GM12878 (cell line): ENCODE data around the gene DCAF6. TPM values are rescaled to one million over a fixed set of nuclear protein-coding genes. Genes with fewer than 3 reads are reported as not detected.

Experiments
- ATAC-seq: fragments of 200-7000 bp; cut with Tn5 transposase; 3 replicates; pipeline ENCODE4 v1.9.1; 2020; ENCODE audit warnings: mild to moderate bottlenecking, moderate library complexity
- BruUV-seq: library from RNA; stranded (reverse); fragments of 400-500 nt; replicated peaks from 2 replicates; lab custom pipeline; 2021; lab: Mats Ljungman, UMichigan
- CTCF ChIA-PET: fragments of 300-600 bp; sonication (Branson Sonifier 250); formaldehyde crosslinking; extraction: SDS; loops from one replicate; lab custom pipeline; 2021; ENCODE audit warnings: inconsistent platforms; lab: Yijun Ruan, JAX
- POLR2A ChIA-PET: fragments of 350-600 bp; formaldehyde crosslinking; extraction: SDS; loops from one replicate; lab custom pipeline; 2021; ENCODE audit warnings: inconsistent platforms; lab: Charles Lee
- RAD21 ChIA-PET: fragments of 300-600 bp; sonication (Branson Sonifier 250); formaldehyde crosslinking; loops from one replicate; lab custom pipeline; 2023; ENCODE audit warnings: antibody characterized with exemption; ENCODE audit not compliant: unreplicated experiment; lab: Charles Lee
- SMC1A ChIA-PET: fragments of 300-600 bp; sonication (Branson Sonifier 250); formaldehyde crosslinking; loops from one replicate; lab custom pipeline; 2023; ENCODE audit not compliant: unreplicated experiment, uncharacterized antibody; lab: Charles Lee
- DNase-seq: peaks from one replicate; pipeline ENCODE4 v3.0.0-alpha.2; 2011; ENCODE audit warnings: low read depth, low spot score
- FAIRE-seq: peaks from 3 replicates; lab custom pipeline; 2011; peaks lifted over from hg19 to GRCh38; lab: Jason Lieb, UNC
- H2AFZ ChIP-seq: 2 replicates; pipeline ENCODE4 v1.6.0; 2011; ENCODE audit warnings: low read depth, low read length, control low read depth; ENCODE audit not compliant: control insufficient read depth
- H3K27ac ChIP-seq: 2 replicates; pipeline ENCODE4 v1.5.1; 2011; ENCODE audit warnings: control low read depth; ENCODE audit not compliant: control insufficient read depth, insufficient read depth
- H3K27me3 ChIP-seq, 2 experiments: replicated peaks in 1 of 2; 2 replicates each; pipeline versions ENCODE4 v1.6.0 to v1.6.1; 2011; ENCODE audit warnings: low read length in 1 of 2; ENCODE audit not compliant: control insufficient read depth in 2 of 2, insufficient read depth in 2 of 2
- H3K36me3 ChIP-seq, 2 experiments: 2 replicates each; pipeline ENCODE4 v1.5.1; 2011; ENCODE audit warnings: low read length in 1 of 2; ENCODE audit not compliant: control insufficient read depth in 2 of 2, insufficient read depth in 2 of 2
- H3K4me1 ChIP-seq: 2 replicates; pipeline ENCODE4 v1.6.1; 2011; ENCODE audit warnings: mild to moderate bottlenecking, low read length, moderate library complexity, mixed read lengths; ENCODE audit not compliant: control insufficient read depth, insufficient read depth
- H3K4me2 ChIP-seq: 2 replicates; pipeline ENCODE4 v1.6.0; 2011; ENCODE audit warnings: control low read depth; ENCODE audit not compliant: control insufficient read depth, insufficient read depth
- H3K4me3 ChIP-seq: fragments of 200-600 bp; sonication (generic); 2 replicates; pipeline ENCODE4 v1.5.1; 2016
- H3K79me2 ChIP-seq: 2 replicates; pipeline ENCODE4 v1.6.0; 2011; ENCODE audit warnings: low read length; ENCODE audit not compliant: control insufficient read depth, insufficient read depth
- H3K9ac ChIP-seq: 2 replicates; pipeline ENCODE4 v1.8.0; 2011; ENCODE audit warnings: low read length, control low read depth, mixed read lengths; ENCODE audit not compliant: control insufficient read depth, insufficient read depth
- H3K9me3 ChIP-seq: replicated peaks from 3 replicates; pipeline ENCODE4 v1.5.1; 2011; ENCODE audit warnings: mild to moderate bottlenecking, low read length; ENCODE audit not compliant: control insufficient read depth, insufficient read depth
- H4K20me1 ChIP-seq: 2 replicates; pipeline ENCODE4 v1.6.0; 2011; ENCODE audit not compliant: control insufficient read depth, insufficient read depth
- CEBPZ ChIP-seq: fragments of 150-350 bp; IDR thresholded peaks from 2 replicates; pipeline ENCODE4 v1.6.1; 2016; ENCODE audit warnings: low read depth, low read length
- EZH2 ChIP-seq: IDR thresholded peaks from 2 replicates; pipeline ENCODE4 v1.6.1; 2012; ENCODE audit warnings: low read depth, mild to moderate bottlenecking, control low read depth, inconsistent platforms, low read length, borderline replicate concordance; ENCODE audit not compliant: control insufficient read depth
- FOXK2 ChIP-seq: fragments of 450-650 bp; IDR thresholded peaks from 2 replicates; pipeline ENCODE4 v1.6.1; 2017; ENCODE audit warnings: mild to moderate bottlenecking, moderate library complexity
- HDAC2 ChIP-seq: fragments of 200-600 bp; sonication (generic); IDR thresholded peaks from 2 replicates; pipeline ENCODE4 v1.6.1; 2017
- IRF4 ChIP-seq: IDR thresholded peaks from 2 replicates; pipeline ENCODE4 v1.6.1; 2011; ENCODE audit warnings: low read depth, low read length
- IRF5 ChIP-seq: fragments of 450-650 bp; IDR thresholded peaks from 2 replicates; pipeline ENCODE4 v1.6.1; 2017; ENCODE audit warnings: borderline replicate concordance
- MTA2 ChIP-seq: fragments of 450-650 bp; IDR thresholded peaks from 2 replicates; pipeline ENCODE4 v1.6.1; 2016; ENCODE audit warnings: low read depth, mild to moderate bottlenecking, moderate library complexity
- NFYA ChIP-seq: IDR thresholded peaks from 2 replicates; pipeline ENCODE4 v1.6.1; 2011; ENCODE audit warnings: low read depth, mild to moderate bottlenecking, low read length, improper control_type of control experiment, borderline replicate concordance
- PAX8 ChIP-seq: fragments of 450-650 bp; IDR thresholded peaks from 2 replicates; pipeline ENCODE4 v1.6.1; 2017; ENCODE audit warnings: mild to moderate bottlenecking, moderate library complexity
- RAD51 ChIP-seq: fragments of 450-650 bp; IDR thresholded peaks from 2 replicates; pipeline ENCODE4 v1.6.1; 2016; ENCODE audit warnings: moderate library complexity, mild to moderate bottlenecking, inconsistent platforms
- RFX5 ChIP-seq: IDR thresholded peaks from 2 replicates; pipeline ENCODE4 v1.6.1; 2011; ENCODE audit warnings: low read depth, low read length, improper control_type of control experiment
- RUNX3 ChIP-seq: IDR thresholded peaks from 2 replicates; pipeline ENCODE4 v1.6.1; 2012; ENCODE audit warnings: low read length, inconsistent platforms
- SRF ChIP-seq, 2 experiments: IDR thresholded peaks; 2 replicates each; pipeline ENCODE4 v1.6.1; 2011; ENCODE audit warnings: low read depth in 2 of 2, low read length in 2 of 2, mild to moderate bottlenecking in 1 of 2, moderate library complexity in 1 of 2
- TCF12 ChIP-seq: IDR thresholded peaks from 2 replicates; pipeline ENCODE4 v1.6.1; 2011; ENCODE audit warnings: low read depth, mild to moderate bottlenecking, low read length
- USF1 ChIP-seq: IDR thresholded peaks from 2 replicates; pipeline ENCODE4 v1.6.1; 2011; ENCODE audit warnings: borderline replicate concordance, low read depth, mild to moderate bottlenecking, moderate library complexity, mixed read lengths, low read length; ENCODE audit not compliant: insufficient read depth; ENCODE audit errors: extremely low read length
- ZNF622 ChIP-seq: fragments of 450-650 bp; IDR thresholded peaks from 2 replicates; pipeline ENCODE4 v1.6.1; 2017; ENCODE audit warnings: mild to moderate bottlenecking, inconsistent platforms
- ZSCAN29 ChIP-seq: fragments of 450-650 bp; IDR thresholded peaks from 2 replicates; pipeline ENCODE4 v1.6.1; 2017; ENCODE audit warnings: mild to moderate bottlenecking, moderate library complexity
- WGBS: methylation state at CpG from one replicate; pipeline ENCODE4 v1.1.6; 2016; ENCODE audit warnings: low lambda C conversion rate; ENCODE audit not compliant: insufficient replicate concordance, insufficient coverage; ENCODE audit errors: missing lambda C conversion rate; 5-methylcytosine and 5-hydroxymethylcytosine counted together
- in situ Hi-C: fragments of 300-500 bp; cut with MboI; formaldehyde crosslinking; loops from 9 replicates; pipeline ENCODE4 v1.14.3; 2018; ENCODE audit warnings: mixed read lengths
- intact Hi-C: fragments of 100-400 bp; cut with micrococcal nuclease; formaldehyde crosslinking; loops from one replicate; pipeline ENCODE4 v1.14.2; 2022; ENCODE audit not compliant: unreplicated experiment
- polyA plus RNA-seq, 11 experiments: library from polyadenylated mRNA; depleted of rRNA in 4 of 11; unstranded in 6 of 11; stranded (reverse) in 5 of 11; fragments of >200 nt; fragmentation: Nextera tagmentation in 4 of 11; fragmentation: Illumina TruSeq in 1 of 11; extraction: Ambion mirVana in 4 of 11; extraction: Trizol in 1 of 11; gene quantifications; 1 replicate in 1 of 11; 2 replicates in 10 of 11; pipeline versions ENCODE4 v1.2.1 to v1.2.3, GENCODE V29; 2011 to 2016; ENCODE audit warnings: inconsistent platforms in 2 of 11, missing spikeins in 2 of 11, low read depth in 1 of 11
- total RNA-seq, 4 experiments: library from RNA; depleted of rRNA in 3 of 4; stranded (reverse); fragments of >200 nt in 3 of 4; fragmentation: Illumina TruSeq in 1 of 4; extraction: Trizol in 1 of 4; gene quantifications; 2 replicates each; pipeline versions ENCODE4 v1.2.1 to v1.2.3, GENCODE V29; 2013 to 2021

DCAF6 gene
- total and polyA plus RNA-seq, 10 of the 15 experiments (the other 5 are each of a cell fraction or from before 2014, with no cell fraction given): 11.4 to 62.7 (median 33.0) TPM

- TF ChIP-seq CEBPZ: no peak
- no peak for TF ChIP-seq HDAC2
These were observed 154.6 kb downstream of the DCAF6 start (continued) for GRCh38 chr1:168091063-168091462.

GRCh38 chr1:168091720-168092550, 155.5 kb downstream of the DCAF6 start:
- DNase-seq (no peak), FAIRE-seq (no peak), ATAC-seq (no peak)
- ChIA-PET CTCF (interaction anchor here (0.6 to 4.6 kb wide), 9 partner anchors 9 to 638 kb away, joined by 3 to 30 read pairs (median 3); no protein-coding TSS in a partner anchor), POLR2A (no interaction called here), SMC1A (interaction anchor here (1.8 kb wide), 1 partner anchor 10 kb away, joined by 10 read pairs; no protein-coding TSS in a partner anchor), RAD21 (no interaction called here)
- Histone ChIP-seq H3K36me3 (no peaks in the 10 kb centered on the region), H3K27me3 (0 out of 4 replicates have a peak, but pooled peaks cover 0 to 1% of the 10 kb centered on the region in 2 experiments), H3K9me3 (no peaks in the 10 kb centered on the region), H4K20me1 (no peaks in the 10 kb centered on the region), H3K4me1 (no peaks in the 10 kb centered on the region), H3K9ac (no peak overlapping the region), H3K4me3 (no peak overlapping the region), H3K27ac (no peak overlapping the region), H3K79me2 (no peaks in the 10 kb centered on the region), H3K4me2 (no peak overlapping the region), H2AFZ (no peak overlapping the region)
- in situ Hi-C loops: no loop called here
- intact Hi-C loops: no loop called here
- WGBS: 42% methylated on average over 7 of the region's 8 CpGs
- BruUV-seq: no TSS peak
- no peak for TF ChIP-seq MTA2
- TF ChIP-seq IRF5: no peak
- TF ChIP-seq EZH2: no peak
- no peak for TF ChIP-seq USF1
- no peak for TF ChIP-seq RUNX3
- TF ChIP-seq FOXK2: no peak
- no peak for TF ChIP-seq PAX8
- no peak for TF ChIP-seq ZSCAN29
- TF ChIP-seq IRF4: no peak
- TF ChIP-seq ZNF622: no peak
- no peak for TF ChIP-seq RAD51
- no peak for TF ChIP-seq RFX5
- TF ChIP-seq NFYA: no peak
- TF ChIP-seq SRF (IDR thresholded peaks at IDR 0.05; ENCODE audit: low read depth in 2 of 2, low read length in 2 of 2): no peak
- no peak for TF ChIP-seq TCF12
